CD4-positive, alpha-beta T cell treated with Interleukin-15 for 1 hour (primary cell): ENCODE data around the gene MEIS3.

Source experiments
- DNase-seq: peaks from one replicate; pipeline ENCODE4 v3.0.0-alpha.2; 2020

MEIS3 gene

GRCh38 chr19:47434088-47434487 lies 14.8 kb upstream of the MEIS3 start:
- DNase-seq = no peak

- no peak for DNase-seq
These were observed 13.8 kb upstream of the MEIS3 start for GRCh38 chr19:47433121-47433520.

GRCh38 chr19:47432499-47432898 lies 13.2 kb upstream of the MEIS3 start:
- DNase-seq = no peak

- DNase-seq = no peak
These were observed 12.8 kb upstream of the MEIS3 start for GRCh38 chr19:47432091-47432490.

GRCh38 chr19:47430041-47430802 lies 10.9 kb upstream of the MEIS3 start:
- DNase-seq = no peak

GRCh38 chr19:47429140-47429793 lies 9.9 kb upstream of the MEIS3 start:
- DNase-seq = no peak

- peak; percentile 91 for DNase-seq
These were observed 9.0 kb upstream of the MEIS3 start for GRCh38 chr19:47428177-47428894.

- DNase-seq = peak; percentile 62
These were observed 8.2 kb upstream of the MEIS3 start for GRCh38 chr19:47427241-47428176.

- DNase-seq = no peak
These were observed 4.0 kb upstream of the MEIS3 start for GRCh38 chr19:47423203-47423882.

GRCh38 chr19:47422417-47423163 lies 3.3 kb upstream of the MEIS3 start:
- DNase-seq = no peak

GRCh38 chr19:47421844-47422395 lies 2.6 kb upstream of the MEIS3 start:
- no peak for DNase-seq

- no peak for DNase-seq
These were observed 2.0 kb upstream of the MEIS3 start for GRCh38 chr19:47421244-47421786.

GRCh38 chr19:47419789-47420188 lies 462 bp upstream of the MEIS3 start:
- no peak for DNase-seq

GRCh38 chr19:47418692-47419029 lies 666 bp downstream of the MEIS3 start:
- DNase-seq = no peak

- DNase-seq = no peak
These were observed 1.3 kb downstream of the MEIS3 start for GRCh38 chr19:47417746-47418691.

- no peak for DNase-seq
These were observed 2.1 kb downstream of the MEIS3 start for GRCh38 chr19:47417107-47417745.

GRCh38 chr19:47416643-47416985 lies 2.7 kb downstream of the MEIS3 start:
- DNase-seq = no peak

- DNase-seq = no peak
These were observed 3.2 kb downstream of the MEIS3 start for GRCh38 chr19:47415953-47416642.

- no peak for DNase-seq
These were observed 4.9 kb downstream of the MEIS3 start for GRCh38 chr19:47414469-47414868.
